HCT116 (cell line): ENCODE data around the gene PLEKHG3.
"Not testable (repeated sequence)": the region's sequence is repeated elsewhere in the genome, so short reads cannot be mapped to it uniquely, and the experiment has no call there.

Experiments used
- CEBPB ChIP-seq: IDR thresholded peaks from 2 replicates; pipeline ENCODE4 v1.6.1; 2012; ENCODE audit warnings: low read depth
- EZH2 ChIP-seq: fragments of 200-600 bp; sonication (generic); IDR thresholded peaks from 2 replicates; pipeline ENCODE4 v1.6.1; 2017; ENCODE audit warnings: antibody characterized with exemption, mixed run types
- FOSL1 ChIP-seq: IDR thresholded peaks from 2 replicates; pipeline ENCODE4 v1.6.1; 2012; ENCODE audit warnings: low read depth
- POLR2A ChIP-seq: IDR thresholded peaks from 2 replicates; pipeline ENCODE4 v1.7.0; 2011; ENCODE audit warnings: borderline replicate concordance; ENCODE audit not compliant: insufficient read depth, insufficient read length; ENCODE audit errors: extremely low read depth
- SP1 ChIP-seq: IDR thresholded peaks from 2 replicates; pipeline ENCODE4 v1.6.1; 2012; ENCODE audit warnings: low read depth
- TF ChIP-seq, protein P1 (sequence below): IDR thresholded peaks from 2 replicates; pipeline ENCODE4 v1.6.1; 2012
- TF ChIP-seq, protein P2 (sequence below), 3 experiments: fragments of 200-600 bp in 1 of 3; sonication (generic) in 1 of 3; IDR thresholded peaks in 2 of 3; conservative IDR thresholded peaks in 1 of 3; 2 replicates each; pipeline ENCODE4 v1.5.1; 2012 to 2017; ENCODE audit warnings: low read depth in 2 of 3, low read length in 2 of 3, antibody characterized with exemption in 1 of 3, borderline replicate concordance in 1 of 3, control low read depth in 1 of 3, mild to moderate bottlenecking in 1 of 3, mixed read lengths in 1 of 3, mixed run types in 1 of 3, moderate library complexity in 1 of 3; ENCODE audit not compliant: insufficient read depth in 1 of 3

DNA sequence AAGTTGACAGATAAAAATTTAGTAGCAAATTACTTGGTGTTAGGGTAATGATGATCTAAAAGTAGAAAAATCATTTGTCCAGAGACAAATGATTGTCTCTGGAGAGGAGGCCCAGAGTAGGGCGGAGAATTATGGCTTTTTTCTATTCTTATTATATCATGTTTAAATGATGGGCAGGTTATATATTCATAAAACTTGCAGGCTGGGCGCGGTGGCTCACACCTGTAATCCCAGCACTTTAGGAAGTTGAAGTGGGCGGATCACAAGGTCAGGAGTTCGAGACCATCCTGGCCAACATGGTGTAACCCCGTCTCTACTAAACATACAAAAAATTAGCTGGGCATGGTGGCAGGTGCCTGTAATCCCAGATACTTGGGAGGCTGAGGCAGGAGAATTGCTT lies 13.6 kb upstream of the PLEKHG3 start:
- not testable (repeated sequence) for TF ChIP-seq POLR2A, EZH2, SP1, CEBPB, FOSL1
- TF ChIP-seq, protein P1, sequence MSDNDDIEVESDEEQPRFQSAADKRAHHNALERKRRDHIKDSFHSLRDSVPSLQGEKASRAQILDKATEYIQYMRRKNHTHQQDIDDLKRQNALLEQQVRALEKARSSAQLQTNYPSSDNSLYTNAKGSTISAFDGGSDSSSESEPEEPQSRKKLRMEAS = not testable (repeated sequence)
- TF ChIP-seq, protein P2, sequence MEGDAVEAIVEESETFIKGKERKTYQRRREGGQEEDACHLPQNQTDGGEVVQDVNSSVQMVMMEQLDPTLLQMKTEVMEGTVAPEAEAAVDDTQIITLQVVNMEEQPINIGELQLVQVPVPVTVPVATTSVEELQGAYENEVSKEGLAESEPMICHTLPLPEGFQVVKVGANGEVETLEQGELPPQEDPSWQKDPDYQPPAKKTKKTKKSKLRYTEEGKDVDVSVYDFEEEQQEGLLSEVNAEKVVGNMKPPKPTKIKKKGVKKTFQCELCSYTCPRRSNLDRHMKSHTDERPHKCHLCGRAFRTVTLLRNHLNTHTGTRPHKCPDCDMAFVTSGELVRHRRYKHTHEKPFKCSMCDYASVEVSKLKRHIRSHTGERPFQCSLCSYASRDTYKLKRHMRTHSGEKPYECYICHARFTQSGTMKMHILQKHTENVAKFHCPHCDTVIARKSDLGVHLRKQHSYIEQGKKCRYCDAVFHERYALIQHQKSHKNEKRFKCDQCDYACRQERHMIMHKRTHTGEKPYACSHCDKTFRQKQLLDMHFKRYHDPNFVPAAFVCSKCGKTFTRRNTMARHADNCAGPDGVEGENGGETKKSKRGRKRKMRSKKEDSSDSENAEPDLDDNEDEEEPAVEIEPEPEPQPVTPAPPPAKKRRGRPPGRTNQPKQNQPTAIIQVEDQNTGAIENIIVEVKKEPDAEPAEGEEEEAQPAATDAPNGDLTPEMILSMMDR (IDR thresholded peaks at IDR 0.05 in 2 of 3, conservative IDR thresholded peaks at IDR 0.05 in 1 of 3; ENCODE audit: borderline replicate concordance in 1 of 3, insufficient read depth in 1 of 3, low read depth in 2 of 3, low read length in 2 of 3) = not testable (repeated sequence)
